ENCODE results near the gene TRAPPC2L.
"Not testable (repeated sequence)": the region's sequence is repeated elsewhere in the genome, so short reads cannot be mapped to it uniquely, and the experiment has no call there.

Gene TRAPPC2L

GRCh38 chr16:88819126-88819525, 37.8 kb upstream of the TRAPPC2L start:
- DNase-seq, result no peak

DNA sequence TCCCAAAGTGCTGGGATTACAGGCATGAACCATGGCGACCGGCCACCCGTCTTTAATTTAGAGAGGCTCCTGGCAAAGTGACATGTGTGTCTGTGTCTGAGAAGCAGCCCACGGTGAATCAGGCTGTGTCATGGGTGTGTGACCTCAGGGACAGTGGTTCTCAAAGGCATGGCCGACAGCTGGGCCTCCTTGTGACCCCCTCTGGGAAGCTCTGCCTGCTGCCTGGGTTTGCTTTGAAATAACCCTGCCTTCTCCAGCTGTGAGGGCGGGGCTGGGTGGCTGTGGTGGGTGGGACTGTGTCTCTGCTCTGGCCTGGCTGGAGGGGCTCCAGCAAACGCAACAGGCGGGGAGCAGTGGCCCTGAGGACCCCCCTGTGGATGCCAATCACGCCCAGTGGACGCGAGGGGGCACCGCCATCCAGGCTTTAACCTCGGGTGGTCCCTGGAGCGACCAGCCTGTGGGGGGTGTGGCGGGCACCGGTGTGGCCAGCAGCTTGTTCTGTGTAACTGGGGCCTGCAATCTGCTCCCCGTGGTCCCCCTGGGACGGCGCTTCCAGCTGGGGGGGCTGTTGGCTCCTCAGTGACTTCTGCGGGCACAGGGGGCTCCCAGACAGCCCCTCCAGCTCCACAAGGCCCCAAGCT, 36.4 kb upstream of the TRAPPC2L start:
- DNase-seq, result no peak

DNA sequence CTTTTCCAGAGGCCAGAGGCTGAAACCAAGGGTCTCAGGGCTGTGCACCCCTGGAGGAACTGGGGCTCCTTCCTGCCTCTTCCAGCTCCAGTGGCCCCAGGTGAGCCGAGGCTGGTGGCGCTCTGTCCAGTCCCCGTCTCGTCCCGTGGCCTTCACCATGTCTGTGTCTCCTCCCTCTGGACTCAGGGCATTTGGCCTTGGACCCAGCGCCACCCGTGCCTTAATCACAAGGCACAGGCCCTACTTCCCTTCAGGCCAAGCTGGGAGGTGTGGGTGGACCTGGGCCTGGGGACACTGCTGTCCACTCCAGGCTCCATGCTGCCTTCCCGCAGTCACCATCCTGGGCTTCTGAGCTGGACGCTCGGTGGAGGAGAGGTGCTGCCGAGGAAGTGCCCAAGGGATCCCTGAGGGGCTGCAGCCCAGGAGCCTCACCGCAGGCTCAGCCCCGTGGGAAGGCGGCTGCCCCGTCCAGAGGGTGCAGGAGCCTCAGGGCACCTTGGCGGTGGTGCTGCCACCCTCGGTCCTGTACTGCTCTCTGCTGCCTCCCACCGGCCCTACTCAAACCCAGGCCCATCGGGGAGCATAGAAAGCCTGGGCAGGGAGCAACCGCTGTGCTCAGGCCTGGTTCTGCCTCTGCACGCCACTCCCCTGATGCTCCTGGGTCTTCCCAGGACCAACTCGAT, 35.6 kb upstream of the TRAPPC2L start:
- no peak for DNase-seq

- DNase-seq, result no peak
Observed at GRCh38 chr16:88822281-88823040, 34.5 kb upstream of the TRAPPC2L start.

- DNase-seq, result not testable (repeated sequence)
Observed at GRCh38 chr16:88823646-88824045, 33.3 kb upstream of the TRAPPC2L start.

DNA sequence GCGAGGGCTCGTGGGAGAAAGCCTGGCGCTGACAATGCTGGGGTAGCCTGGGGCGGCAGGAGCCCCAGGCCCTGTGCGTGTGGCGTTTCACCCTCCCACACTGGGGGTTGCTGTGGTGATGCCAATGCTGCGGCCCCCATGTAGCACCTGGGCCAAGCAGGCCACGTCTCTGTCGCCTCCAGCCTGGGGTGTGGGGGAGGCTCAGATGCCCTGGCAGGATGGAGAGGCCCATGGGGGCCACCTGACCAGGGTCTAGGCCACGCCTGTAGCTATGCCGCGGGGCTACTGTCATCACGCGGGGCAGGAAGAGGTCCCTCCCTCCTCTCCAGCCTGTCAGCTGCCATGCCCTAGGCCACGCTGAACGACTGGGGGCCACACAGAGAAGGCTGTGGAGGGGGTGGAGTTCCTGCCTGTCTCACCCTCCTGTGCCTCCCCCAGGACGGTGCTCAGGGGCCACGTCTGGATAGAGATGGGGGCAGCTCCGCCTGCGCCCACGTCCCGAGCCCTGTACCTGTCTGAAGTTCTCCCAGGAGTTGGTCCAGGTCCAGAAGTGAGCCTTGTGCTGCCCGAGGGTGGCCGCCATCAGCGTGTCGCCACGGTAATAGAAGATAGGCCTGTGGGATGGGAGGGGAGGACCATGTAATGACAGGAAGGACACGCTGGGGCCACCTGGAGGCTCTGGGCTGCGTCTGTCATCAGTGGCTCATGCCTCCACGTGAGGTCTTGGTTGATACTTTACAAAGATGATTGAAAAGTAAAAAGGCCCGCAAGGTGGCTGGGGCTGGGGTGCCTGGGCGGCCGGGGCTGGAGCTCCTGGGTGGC, 32.5 kb upstream of the TRAPPC2L start:
- no peak for DNase-seq

- no peak for DNase-seq
Observed at GRCh38 chr16:88825146-88825545, 31.8 kb upstream of the TRAPPC2L start.

GRCh38 chr16:88826070-88826840, 30.7 kb upstream of the TRAPPC2L start:
- DNase-seq, result no peak

DNA sequence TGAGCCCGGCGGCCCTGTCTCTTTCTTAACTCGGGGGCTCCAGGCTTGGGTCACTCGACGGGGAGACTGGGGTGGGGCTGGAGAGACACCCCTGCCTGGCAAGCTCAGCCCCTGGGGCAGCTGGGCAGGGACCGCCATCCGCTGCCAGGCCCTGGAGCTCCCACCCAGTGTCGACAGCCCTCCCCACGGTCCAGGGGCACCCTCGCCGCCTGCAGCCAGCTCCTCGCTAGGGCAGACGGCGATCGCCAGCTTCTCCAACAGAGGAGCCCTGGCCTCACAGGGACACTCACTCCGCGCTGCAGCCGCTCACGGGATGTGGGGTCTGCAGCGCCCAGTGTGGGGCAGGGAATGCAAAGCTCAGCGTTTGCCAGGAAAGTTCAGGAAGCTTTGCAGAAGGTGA, 29.2 kb upstream of the TRAPPC2L start:
- DNase-seq, result no peak

DNA sequence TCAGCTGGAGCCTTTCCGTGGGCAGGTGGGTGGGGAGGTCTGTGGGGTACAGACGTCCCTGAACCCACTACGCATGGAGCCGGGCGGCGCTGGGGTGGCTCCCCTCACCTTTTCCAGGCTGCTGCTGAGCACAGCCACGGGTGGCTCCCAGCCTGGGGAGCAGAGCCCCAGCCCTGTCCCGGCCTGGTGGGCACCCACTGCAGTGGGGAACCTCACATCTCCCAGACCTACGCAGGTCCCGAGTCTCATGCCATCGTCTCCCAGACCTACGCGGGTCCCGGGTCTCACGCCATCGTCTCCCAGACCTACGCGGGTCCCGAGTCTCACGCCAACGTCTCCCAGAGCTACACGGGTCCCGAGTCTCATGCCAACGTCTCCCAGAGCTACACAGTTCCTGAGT, 28.2 kb upstream of the TRAPPC2L start:
- DNase-seq, result no peak

GRCh38 chr16:88830258-88830657, 26.7 kb upstream of the TRAPPC2L start:
- no peak for DNase-seq

- DNase-seq, result no peak
Observed at GRCh38 chr16:88830783-88831182, 26.1 kb upstream of the TRAPPC2L start.

GRCh38 chr16:88831838-88832237, 25.1 kb upstream of the TRAPPC2L start:
- DNase-seq, result no peak

DNA sequence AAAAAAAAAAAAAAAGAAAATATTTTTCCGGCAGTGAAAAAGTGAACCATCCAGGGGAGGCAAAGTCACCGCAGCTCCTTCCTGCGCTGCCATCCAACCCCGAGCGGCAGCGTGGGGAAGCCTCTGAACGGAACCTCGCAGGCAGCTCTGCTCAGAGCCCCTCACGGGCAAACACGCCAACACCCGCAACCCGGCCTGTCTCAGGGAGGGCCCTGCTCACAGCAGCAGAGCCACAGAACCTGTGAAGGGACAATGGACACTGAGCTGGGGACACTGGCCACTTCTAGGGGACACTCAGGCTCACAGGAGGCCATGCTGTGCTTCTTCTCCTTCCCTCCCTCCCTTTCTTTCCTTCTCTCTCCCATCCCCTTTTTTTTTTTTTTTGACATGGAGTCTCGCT, 23.8 kb upstream of the TRAPPC2L start:
- DNase-seq, result no peak

- no peak for DNase-seq
Observed at GRCh38 chr16:88834670-88835069, 22.3 kb upstream of the TRAPPC2L start.

GRCh38 chr16:88835383-88835782, 21.5 kb upstream of the TRAPPC2L start:
- DNase-seq, result no peak

DNA sequence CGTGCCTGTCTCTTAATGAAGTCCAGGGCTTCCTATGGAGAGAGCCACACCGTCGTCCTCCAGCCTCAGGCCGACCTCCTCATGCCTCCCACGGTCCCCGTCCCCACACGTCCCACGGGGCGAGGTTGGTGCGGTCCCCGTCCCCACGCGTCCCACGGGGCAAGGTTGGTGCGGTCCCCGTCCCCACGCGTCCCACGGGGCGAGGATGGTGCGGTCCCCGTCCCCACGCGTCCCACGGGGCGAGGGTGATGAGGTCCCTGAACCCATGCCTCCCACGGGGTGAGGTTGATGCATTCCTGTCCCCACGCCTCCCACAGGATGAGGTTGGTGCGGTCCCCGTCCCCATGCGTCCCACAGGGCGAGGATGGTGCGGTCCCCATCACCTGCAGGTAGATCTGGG, 21.1 kb upstream of the TRAPPC2L start:
- no peak for DNase-seq

DNA sequence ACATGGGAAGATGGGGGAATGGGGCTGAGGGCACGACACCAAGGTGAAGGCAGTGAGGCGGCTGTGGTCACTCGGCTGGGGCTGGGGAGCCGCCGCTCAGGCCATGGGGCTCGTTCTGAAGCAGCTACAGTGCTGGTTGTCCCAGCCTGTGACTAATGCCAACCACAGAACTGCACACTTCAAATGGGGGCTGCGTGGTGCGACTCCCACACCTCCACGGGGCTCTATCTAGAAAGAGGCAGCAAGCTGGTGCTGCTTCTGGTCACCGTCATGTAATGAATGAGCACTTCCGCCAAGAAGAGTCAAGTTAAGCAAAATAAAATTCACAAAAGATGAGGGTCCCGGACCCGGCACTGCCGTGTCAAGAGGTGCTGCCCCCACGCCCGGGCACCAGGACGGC, 20.1 kb upstream of the TRAPPC2L start:
- DNase-seq, result no peak

DNA sequence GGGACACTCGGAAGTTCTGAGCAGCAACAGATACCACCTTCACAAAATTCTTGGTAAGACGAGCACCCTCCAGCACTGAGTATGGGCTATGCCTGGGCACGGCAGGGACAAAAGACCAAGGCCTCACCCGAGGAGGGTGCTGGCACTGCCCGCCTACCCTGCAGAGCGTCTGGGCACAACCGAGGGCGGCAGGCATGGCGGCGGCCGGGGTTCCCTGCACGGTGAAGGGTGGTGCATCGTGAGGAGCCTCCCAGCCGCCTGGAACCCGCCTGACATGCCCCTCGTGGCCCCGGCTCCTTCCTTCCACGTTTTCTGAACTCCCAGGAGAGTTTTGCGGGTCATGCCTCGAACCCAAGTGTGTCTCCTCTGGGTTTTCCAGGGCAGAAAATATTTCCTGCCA, 19.1 kb upstream of the TRAPPC2L start:
- DNase-seq, result no peak

GRCh38 chr16:88838566-88838965, 18.4 kb upstream of the TRAPPC2L start:
- DNase-seq, result no peak

DNA sequence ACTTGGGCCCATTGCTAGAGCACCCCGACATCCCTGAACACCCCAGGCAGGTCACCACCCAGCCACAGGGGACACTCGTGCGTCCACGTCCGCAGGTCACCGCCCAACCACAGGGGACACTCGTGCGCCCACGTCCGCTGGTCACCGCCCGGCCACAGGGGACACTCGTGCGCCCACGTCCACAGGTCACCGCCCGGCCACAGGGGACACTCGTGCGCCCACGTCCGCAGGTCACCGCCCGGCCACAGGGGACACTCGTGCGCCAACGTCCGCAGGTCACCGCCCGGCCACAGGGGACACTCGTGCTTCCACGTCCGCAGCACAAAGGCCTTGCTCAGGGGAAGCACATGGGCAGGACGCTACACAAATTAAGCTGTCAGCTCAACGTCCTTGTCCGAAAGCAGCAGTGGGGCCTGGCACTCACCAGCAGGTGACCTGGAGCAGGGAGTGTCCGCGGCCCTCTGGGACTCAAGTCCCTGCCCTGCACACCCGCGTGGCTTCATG, 17.8 kb upstream of the TRAPPC2L start:
- no peak for DNase-seq
